MCF 10A (cell line): ENCODE results near the gene CACNG6. TPM values are rescaled to one million over a fixed set of nuclear protein-coding genes. Genes with fewer than 3 reads are reported as not detected.

Experiments
- BruUV-seq: library from RNA; stranded (reverse); fragments of 400-500 nt; replicated peaks from 2 replicates; lab custom pipeline; 2021; lab: Mats Ljungman, UMichigan
- CTCF ChIA-PET: fragments of 300-600 bp; sonication (Branson Sonifier 250); formaldehyde crosslinking; extraction: SDS; loops from one replicate; lab custom pipeline; 2021; ENCODE audit warnings: antibody characterized with exemption, inconsistent platforms; lab: Yijun Ruan, JAX
- POLR2A ChIA-PET: fragments of 300-600, 350-650 bp; sonication (Branson Sonifier 250); formaldehyde crosslinking; extraction: SDS; loops from one replicate; lab custom pipeline; 2020; ENCODE audit warnings: antibody characterized with exemption, inconsistent platforms; lab: Yijun Ruan, JAX
- DNase-seq: peaks from one replicate; pipeline ENCODE4 v3.0.0-alpha.2; 2018; ENCODE audit not compliant: unreplicated experiment
- H3K27ac Mint-ChIP-seq: one replicate; pipeline ENCODE4 v1.8.0; 2022; ENCODE audit warnings: mild to moderate bottlenecking, low read depth, mixed read lengths; ENCODE audit not compliant: unreplicated experiment
- H3K27me3 Mint-ChIP-seq: one replicate; pipeline ENCODE4 v1.8.0; 2022; ENCODE audit warnings: mixed read lengths; ENCODE audit not compliant: insufficient read depth, unreplicated experiment
- H3K36me3 Mint-ChIP-seq: one replicate; pipeline ENCODE4 v1.8.0; 2022; ENCODE audit warnings: mild to moderate bottlenecking, moderate library complexity, mixed read lengths; ENCODE audit not compliant: insufficient read depth, unreplicated experiment
- H3K4me1 Mint-ChIP-seq: one replicate; pipeline ENCODE4 v1.8.0; 2022; ENCODE audit warnings: mixed read lengths; ENCODE audit not compliant: insufficient read depth, unreplicated experiment
- H3K4me3 Mint-ChIP-seq: one replicate; pipeline ENCODE4 v1.8.0; 2022; ENCODE audit warnings: mild to moderate bottlenecking, moderate library complexity, mixed read lengths; ENCODE audit not compliant: unreplicated experiment
- H3K9me3 Mint-ChIP-seq: one replicate; pipeline ENCODE4 v1.8.0; 2022; ENCODE audit warnings: mixed read lengths; ENCODE audit not compliant: unreplicated experiment
- CTCF ChIP-seq: fragments of 200-600 bp; IDR thresholded peaks from one replicate; pipeline ENCODE4 v1.8.0; 2022; ENCODE audit warnings: antibody characterized with exemption, mild to moderate bottlenecking; ENCODE audit not compliant: unreplicated experiment
- intact Hi-C: fragments of 100-400 bp; cut with micrococcal nuclease; formaldehyde crosslinking; loops from 2 replicates; pipeline ENCODE4 v1.14.1; 2022
- total RNA-seq: library from RNA; stranded (reverse); gene quantifications from 2 replicates; pipeline ENCODE4 v1.2.3, GENCODE V29; 2022

CACNG6 gene
- total RNA-seq, 1 experiment from 2014 or later = not detected

GRCh38 chr19:54001496-54001895 is 10.1 kb downstream of the CACNG6 start:
- no peak for TF ChIP-seq CTCF
- Mint-ChIP-seq H3K4me1 (peaks cover 14% of the 10 kb centered on the region), H3K27me3 (peaks cover 42% of the 10 kb centered on the region), H3K9me3 (no peaks in the 10 kb centered on the region), H3K4me3 (no peak overlapping the region), H3K36me3 (peaks cover 7% of the 10 kb centered on the region), H3K27ac (no peak overlapping the region)
- ChIA-PET POLR2A (no interaction called here), CTCF (no interaction called here)
- BruUV-seq = no TSS peak
- intact Hi-C loops = no loop called here
- no peak for DNase-seq

GRCh38 chr19:54002495-54003315 is 11.3 kb downstream of the CACNG6 start:
- BruUV-seq = no TSS peak
- no peaks in the 10 kb centered on the region for H3K9me3 Mint-ChIP-seq

GRCh38 chr19:54009440-54009839 is 18.0 kb downstream of the CACNG6 start:
- H3K4me1 Mint-ChIP-seq = peaks cover 13% of the 10 kb centered on the region
- no peak overlapping the region for H3K4me3 Mint-ChIP-seq
- CTCF ChIA-PET = interaction anchor here (0.6 to 1.6 kb wide), 5 partner anchors 14 to 194 kb away, joined by 3 to 4 read pairs (median 3); no protein-coding TSS in a partner anchor
- H3K36me3 Mint-ChIP-seq = peaks cover 6% of the 10 kb centered on the region
- no peaks in the 10 kb centered on the region for H3K9me3 Mint-ChIP-seq
- no peak for DNase-seq
- H3K27me3 Mint-ChIP-seq = no peaks in the 10 kb centered on the region
- H3K27ac Mint-ChIP-seq = no peak overlapping the region
- no peak for TF ChIP-seq CTCF
- POLR2A ChIA-PET = no interaction called here
- intact Hi-C loops = no loop called here
- BruUV-seq = no TSS peak

More at GRCh38 chr19:54002495-54003315, 11.3 kb downstream of the CACNG6 start:
- no peak for TF ChIP-seq CTCF
- Mint-ChIP-seq H3K27ac (no peak overlapping the region), H3K4me3 (no peak overlapping the region), H3K36me3 (peaks cover 11% of the 10 kb centered on the region), H3K4me1 (peaks cover 14% of the 10 kb centered on the region), H3K27me3 (peaks cover 39% of the 10 kb centered on the region)
- ChIA-PET POLR2A (no interaction called here), CTCF (interaction anchor here (0.8 kb wide), 1 partner anchor 210 kb away, joined by 4 read pairs; no protein-coding TSS in a partner anchor)
- DNase-seq = no peak
- intact Hi-C loops = no loop called here

GRCh38 chr19:54010474-54010873 is 19.0 kb downstream of the CACNG6 start:
- Mint-ChIP-seq H3K4me1 (peaks cover 13% of the 10 kb centered on the region), H3K36me3 (peaks cover 6% of the 10 kb centered on the region), H3K9me3 (no peaks in the 10 kb centered on the region), H3K27ac (no peak overlapping the region), H3K4me3 (no peak overlapping the region), H3K27me3 (no peaks in the 10 kb centered on the region)
- CTCF ChIA-PET = interaction anchor here (0.7 kb wide), 1 partner anchor 379 kb away, joined by 3 read pairs; the partner anchor contains the start of gene DPRX
- DNase-seq = no peak
- no peak for TF ChIP-seq CTCF
- POLR2A ChIA-PET = no interaction called here
- intact Hi-C loops = no loop called here
- BruUV-seq = no TSS peak
